GM18909 (cell line): ENCODE data around the gene PDE8B.

Source experiments
- ATAC-seq: cut with Tn5 transposase; IDR thresholded peaks from one replicate; pipeline ENCODE4 v1.9.1; 2021; ENCODE audit warnings: mild to moderate bottlenecking; ENCODE audit not compliant: unreplicated experiment, poor library complexity

The PDE8B gene

DNA sequence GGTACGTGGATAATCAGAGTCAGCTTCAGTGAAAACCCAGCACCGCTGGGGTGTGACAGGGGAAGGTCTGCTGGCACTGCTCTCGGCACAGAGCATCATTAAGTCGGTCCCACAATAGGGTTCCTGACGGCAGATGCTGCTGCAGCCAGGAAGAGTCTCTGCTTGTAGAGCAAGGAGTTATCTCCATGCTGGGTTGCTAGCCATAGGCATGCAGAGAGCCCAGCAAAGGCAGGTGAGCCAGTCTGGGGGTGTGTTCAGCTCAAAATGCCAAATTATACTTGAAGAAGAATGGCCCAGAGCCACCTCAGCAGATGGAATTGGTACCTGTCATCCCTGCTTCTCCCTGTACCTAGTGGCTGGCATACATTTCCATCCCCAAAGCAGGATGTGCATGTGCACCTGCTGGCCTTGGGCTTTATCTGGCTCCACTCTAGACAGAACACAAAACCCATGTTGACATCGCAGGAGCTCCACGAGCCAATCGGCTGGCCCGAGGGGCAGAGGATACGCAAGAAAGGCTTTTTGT, 180.8 kb downstream of the PDE8B start:
- ATAC-seq, result no peak

GRCh38 chr5:77394064-77394715, 183.7 kb downstream of the PDE8B start:
- ATAC-seq, result no peak

DNA sequence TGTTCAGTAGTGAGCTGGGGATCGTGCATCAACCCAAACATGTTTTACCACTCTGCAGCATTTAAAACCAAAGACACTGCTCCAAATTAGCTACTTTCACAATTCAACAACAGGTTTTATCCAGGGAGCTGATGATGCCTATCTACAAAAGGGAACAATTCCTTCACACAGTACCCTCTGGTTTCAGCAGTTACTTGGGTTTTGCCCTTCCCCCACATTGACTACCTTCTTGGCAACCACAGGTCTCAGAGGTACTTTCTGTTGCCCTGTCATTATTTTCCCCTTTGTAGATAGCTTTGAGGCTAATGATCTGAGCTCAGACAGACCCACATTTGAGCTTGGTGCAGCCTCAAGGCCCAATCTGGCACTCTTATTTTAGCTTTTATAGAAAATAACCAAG, 185.5 kb downstream of the PDE8B start:
- no peak for ATAC-seq

DNA sequence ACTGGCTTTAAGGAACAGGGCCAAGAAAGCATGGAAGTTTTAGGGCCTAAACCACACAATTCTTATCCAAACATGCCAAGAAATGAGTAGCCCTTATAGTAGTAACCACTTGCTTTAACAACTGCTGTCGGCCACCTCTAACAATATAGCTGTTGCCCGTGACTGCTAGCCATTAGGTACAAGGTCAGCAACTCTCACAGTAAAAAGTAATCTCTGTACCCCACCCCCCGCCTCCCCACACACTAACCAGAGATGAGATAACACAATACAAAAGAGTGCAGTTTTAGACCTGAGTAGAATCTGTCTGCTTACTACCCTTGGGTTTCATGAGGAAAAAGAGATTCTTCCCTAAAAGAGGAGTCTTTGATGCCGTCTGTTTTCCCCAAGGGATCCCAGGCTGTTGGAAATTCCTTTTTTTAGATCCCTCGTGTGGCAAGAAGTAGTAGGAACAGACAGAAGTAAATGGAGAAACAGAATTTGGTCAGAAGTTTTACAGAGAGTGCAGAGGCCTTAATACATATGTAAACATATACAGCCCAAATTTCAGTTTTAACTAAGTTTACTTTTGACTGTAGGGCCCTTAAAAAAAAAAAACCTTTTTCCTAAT, 187.3 kb downstream of the PDE8B start:
- no peak for ATAC-seq

DNA sequence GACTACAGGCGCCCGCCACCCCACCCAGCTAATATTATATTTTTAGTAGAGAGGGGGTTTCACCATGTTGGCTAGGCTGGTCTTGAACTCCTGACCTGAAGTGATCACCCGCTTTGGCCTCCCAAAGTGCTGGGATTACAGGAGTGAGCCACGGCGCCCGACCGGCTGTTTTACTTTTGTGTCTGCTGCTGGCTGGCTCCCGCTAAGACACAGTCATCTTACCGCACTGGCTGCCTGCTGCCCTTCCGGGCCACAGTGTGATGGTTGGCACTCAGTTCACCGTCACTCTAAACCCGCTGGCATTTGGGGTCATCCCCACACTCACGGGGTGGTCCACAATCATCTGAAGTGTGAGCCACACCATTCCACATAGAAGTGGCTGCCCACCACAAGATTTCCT, 188.0 kb downstream of the PDE8B start:
- no peak for ATAC-seq

DNA sequence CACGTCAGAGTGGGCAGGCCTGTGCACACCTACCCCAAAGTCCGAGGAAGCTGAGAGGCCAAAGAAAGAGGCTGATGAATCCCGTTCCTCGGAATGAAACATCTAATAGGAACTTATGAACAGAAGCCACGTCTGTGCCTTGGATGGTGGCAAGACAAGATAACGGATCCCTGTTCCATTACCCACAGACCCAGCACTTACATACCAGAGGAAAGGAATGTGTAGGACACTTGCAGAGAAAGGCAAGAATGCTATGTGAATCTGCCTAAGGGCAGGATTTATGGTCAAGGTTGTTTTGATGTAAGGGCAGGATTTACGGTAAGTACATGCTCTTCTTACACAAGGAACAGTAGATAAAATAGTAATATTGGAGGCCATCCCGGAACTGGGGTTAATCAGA, 188.4 kb downstream of the PDE8B start:
- no peak for ATAC-seq

DNA sequence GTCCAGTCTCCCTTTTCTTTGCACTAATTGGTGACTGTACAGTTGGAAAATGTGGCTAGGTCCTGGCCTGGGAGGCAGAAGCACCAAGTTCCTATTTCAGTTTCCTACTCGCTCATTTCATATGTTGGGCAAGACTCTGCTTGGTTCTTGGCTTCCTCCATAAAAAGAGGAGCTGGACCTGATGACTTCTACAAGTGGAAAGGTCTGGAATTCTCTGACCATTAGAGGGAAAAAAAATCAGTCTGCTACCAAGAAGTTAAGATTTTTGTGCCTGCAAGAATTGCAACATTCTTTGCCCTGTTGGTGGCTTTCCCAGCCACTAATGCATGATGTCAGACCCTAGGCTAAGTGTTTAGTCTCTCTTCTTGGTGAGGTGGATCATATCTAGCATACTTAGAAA, 190.2 kb downstream of the PDE8B start:
- ATAC-seq, result no peak

- no peak for ATAC-seq
Measured at GRCh38 chr5:77402796-77403195, 192.3 kb downstream of the PDE8B start.

DNA sequence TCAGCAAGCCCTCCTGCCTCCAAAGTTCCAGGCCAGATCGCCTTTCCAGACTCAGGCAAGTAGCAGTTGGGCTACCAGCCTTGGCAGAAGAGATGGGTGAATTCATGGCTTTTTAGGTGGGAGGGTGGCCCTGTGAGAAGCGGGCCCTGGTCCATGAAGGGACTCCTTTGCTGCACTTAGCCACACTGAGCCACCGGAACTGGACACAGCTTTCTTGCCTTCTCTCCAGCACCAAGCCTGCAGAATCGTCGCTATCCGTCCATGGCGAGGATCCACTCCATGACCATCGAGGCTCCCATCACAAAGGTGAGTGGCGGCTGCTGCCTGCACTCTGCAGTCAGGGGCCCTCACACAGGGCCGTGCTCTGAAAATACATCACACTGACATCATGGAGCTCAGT, 196.7 kb downstream of the PDE8B start:
- ATAC-seq, result no peak

GRCh38 chr5:77409870-77410621, 199.6 kb downstream of the PDE8B start:
- ATAC-seq, result no peak

DNA sequence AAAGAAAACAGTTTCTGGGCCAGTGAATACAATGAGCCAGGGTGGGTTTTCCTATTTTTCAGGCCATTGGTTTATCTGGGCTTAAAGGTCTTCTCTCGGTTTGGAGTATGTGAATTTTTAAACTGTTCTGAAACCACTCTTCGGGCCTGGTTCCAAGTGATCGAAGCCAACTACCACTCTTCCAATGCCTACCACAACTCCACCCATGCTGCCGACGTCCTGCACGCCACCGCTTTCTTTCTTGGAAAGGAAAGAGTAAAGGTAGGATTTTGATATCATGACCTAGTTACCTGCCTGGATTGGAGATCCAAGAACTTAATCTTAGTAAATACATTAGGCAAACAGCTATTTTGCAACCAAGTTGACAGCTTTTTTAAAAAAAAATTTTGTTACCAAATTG, 202.6 kb downstream of the PDE8B start:
- no peak for ATAC-seq

DNA sequence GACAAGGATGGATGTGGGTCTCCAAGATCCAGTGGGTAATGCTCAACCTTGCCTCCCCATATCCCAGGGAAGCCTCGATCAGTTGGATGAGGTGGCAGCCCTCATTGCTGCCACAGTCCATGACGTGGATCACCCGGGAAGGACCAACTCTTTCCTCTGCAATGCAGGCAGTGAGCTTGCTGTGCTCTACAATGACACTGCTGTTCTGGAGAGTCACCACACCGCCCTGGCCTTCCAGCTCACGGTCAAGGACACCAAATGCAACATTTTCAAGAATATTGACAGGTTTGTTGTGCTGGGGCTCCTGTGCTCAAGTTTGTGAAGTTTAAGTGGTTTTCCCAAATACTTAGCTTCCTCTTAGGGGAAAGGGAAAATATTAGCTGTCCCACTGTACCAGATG, 207.7 kb downstream of the PDE8B start:
- ATAC-seq, result no peak

GRCh38 chr5:77418601-77419581, 208.4 kb downstream of the PDE8B start:
- ATAC-seq, result no peak

- no peak for ATAC-seq
Measured at GRCh38 chr5:77419644-77420582, 209.4 kb downstream of the PDE8B start.

DNA sequence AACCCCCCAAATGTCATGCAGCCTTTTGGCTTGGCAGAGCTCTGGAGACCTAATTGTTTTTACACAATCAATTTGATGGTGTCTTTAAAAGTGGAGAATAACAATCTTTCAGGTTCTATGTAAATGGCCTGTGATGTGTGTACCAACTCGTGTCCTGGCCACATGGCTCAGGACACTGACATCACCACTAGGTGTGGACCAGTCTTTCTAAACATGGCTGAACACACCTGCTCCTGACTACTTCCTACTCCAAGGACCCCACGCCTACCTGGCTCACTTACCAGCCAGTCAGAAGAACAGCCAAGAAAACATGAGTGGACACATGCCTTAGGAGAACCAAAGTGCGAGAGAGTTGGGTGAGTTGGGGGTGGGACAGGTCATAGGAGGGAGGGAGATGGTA, 210.5 kb downstream of the PDE8B start:
- no peak for ATAC-seq

DNA sequence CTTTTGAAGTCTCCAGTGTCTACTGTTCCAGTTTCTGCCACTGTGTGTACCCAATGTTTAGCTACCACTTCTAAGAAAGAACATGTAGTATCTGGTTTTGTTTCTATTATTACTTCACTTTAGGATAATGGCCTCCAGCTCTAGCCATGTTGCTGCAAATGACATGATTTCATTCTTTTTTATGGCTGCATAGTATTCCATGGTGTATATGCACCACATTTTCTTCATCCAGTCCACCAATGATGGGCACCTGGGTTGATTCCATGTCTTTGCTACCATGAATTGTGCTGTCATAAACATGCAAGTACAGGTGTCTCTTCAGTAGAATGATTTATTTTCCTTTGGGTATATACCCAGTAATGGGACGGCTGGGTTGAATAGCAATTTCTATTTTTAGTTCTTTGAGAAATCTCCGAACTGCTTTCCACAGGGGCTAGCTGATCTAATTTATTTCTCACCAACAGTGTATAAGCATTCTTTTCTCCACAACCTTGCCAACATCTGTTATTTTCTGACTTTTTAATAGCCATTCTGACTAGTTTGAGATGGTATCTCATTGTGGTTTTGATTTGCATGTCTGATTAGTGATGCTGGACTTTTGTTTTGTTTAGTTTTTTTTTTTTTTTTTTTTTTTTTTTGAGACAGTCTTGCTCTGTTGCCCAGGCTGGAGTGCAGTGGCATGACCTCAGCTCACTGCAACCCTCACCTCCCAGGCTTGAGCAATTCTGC, 212.7 kb downstream of the PDE8B start:
- no peak for ATAC-seq

GRCh38 chr5:77424921-77425320, 214.4 kb downstream of the PDE8B start:
- ATAC-seq, result no peak

- no peak for ATAC-seq
Measured at GRCh38 chr5:77425420-77425819, 214.9 kb downstream of the PDE8B start.
